ENCODE data around the gene ACADS.
A peak's percentile ranks its signal among the peaks of the same experiment; 100 is the strongest.

Gene ACADS

DNA sequence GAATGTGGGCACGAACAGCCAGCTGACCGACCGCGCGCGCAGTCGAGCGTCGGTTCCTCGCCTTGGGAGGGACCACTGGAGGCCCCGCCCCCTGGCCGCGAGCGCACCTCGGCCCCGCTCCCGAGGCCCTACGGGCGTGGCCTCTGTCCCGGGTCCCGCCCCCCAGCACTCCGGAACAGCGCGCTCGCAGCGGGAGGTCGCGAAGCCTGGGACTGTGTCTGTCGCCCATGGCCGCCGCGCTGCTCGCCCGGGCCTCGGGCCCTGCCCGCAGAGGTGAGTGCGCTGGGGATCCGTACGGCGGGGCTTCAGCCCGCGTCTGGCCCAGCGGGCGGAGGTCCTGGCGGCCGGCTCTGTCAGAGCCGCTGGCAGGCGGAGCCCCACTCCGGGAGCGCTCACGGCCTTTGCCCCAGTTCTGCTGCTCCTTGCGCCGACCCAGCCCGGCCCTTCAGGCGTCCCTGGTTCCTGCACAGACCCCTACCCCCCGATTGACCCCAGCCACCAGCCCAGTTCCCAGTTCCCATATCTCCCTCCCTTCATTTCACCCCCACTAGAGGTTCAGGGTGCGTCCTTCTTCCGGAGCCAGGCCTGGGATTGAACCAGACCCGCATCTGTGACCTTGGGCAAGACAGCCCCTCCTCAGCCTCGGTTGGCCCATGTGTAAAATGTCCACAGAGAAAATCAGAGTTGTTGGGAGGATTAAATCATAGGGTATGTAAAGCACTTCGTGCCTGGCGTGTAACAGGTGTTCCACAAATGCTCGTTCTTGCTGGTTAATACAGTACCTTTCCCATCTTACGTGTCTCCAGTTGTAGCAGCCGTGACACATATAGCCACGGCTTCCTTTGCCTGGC lies at the start of gene ACADS:
ACADS (plus strand) TSS at position 168 of the 851 bp plus-strand sequence; CDS start at position 228, 60 bp downstream.
- DNase-seq, result peak; percentile 92

GRCh38 chr12:120677765-120678473 lies 47.7 kb upstream of the ACADS start:
- DNase-seq, result peak; percentile 8 to 20

- DNase-seq, result peak; percentile 6 to 31
Measured at GRCh38 chr12:120678572-120678971, 47.1 kb upstream of the ACADS start.

GRCh38 chr12:120680165-120680738 lies 45.4 kb upstream of the ACADS start:
- DNase-seq, result no peak

GRCh38 chr12:120684523-120684932 lies 41.1 kb upstream of the ACADS start:
- peak; percentile 22 to 29 for DNase-seq

DNA sequence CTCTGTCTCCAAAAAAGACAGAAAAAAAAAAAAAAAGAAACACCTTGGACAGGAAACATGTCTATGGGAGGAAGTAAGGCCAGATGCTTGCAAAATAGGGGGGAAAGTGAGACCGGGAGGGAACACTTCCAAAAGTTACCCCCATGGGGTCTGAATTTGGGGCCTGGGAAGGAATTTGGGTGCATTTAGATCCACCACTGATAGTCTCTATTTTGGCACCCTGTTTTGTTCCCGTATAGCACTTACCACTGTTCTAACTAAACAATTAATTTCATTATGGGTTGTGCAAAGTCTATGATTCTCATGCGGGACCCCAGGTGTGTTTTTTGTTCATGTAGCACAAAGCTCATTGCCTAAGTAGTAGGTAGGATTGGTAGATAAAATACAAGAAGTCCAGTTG lies 40.1 kb upstream of the ACADS start:
- no peak for DNase-seq

GRCh38 chr12:120686151-120686689 lies 39.4 kb upstream of the ACADS start:
- peak; percentile 97 to 98 for DNase-seq

GRCh38 chr12:120686690-120687577 lies 38.7 kb upstream of the ACADS start, which contains the start of gene MLEC:
MLEC (plus strand) TSS chr12:120687149; CDS start chr12:120687297, 148 bp downstream.
- peak; percentile 99 for DNase-seq

- peak; percentile 52 to 56 for DNase-seq
Measured at GRCh38 chr12:120687578-120688289, 37.9 kb upstream of the ACADS start.

DNA sequence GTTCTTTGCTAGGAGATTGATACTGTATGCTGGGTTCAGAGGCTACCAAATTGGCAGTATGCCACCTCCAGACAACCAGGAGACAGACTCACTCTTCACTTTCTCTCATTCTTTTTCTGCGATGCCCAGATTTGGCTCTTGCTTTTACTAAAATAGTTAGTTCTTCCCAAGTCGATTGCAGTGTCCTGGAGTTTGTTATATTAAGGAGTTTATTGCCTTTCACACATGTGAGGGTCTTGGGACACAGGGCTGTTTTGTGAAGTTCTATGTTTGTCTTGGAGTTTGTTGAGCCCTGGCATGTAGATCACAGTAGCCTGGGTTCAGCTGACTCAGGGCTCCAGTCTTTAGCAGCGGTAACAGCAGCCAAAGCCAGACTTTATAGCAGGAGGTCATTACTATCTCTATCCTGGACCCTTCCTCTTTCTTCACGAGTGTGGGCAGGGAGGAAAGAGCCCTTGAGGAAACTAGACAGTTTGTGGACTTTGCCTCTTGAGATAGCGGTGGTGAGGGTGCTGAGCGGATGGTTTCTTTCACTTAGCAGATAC lies 37.0 kb upstream of the ACADS start:
- no peak for DNase-seq

- no peak for DNase-seq
Measured at GRCh38 chr12:120689397-120690082, 36.1 kb upstream of the ACADS start.

- DNase-seq, result no peak
Measured at GRCh38 chr12:120690083-120690450, 35.6 kb upstream of the ACADS start.

DNA sequence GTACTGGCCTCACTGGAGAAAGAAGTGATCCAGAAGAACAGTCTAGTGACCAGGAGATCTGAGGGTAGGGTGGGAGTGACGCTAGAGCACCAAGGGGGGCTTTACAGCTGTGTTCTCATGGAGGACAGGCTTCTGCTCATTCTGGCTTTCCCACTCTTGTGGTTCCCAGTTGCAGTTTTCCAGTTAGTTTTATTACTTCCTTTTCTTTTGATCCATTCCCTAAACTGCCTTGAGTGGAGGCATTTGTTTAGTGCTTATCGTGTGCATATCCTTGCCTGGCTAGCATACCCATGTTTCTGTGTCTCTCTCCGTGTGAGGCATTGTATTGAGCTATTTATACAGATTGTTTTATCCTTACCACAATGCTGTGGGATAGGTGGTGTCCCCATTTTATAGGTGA lies 34.6 kb upstream of the ACADS start:
- no peak for DNase-seq

DNA sequence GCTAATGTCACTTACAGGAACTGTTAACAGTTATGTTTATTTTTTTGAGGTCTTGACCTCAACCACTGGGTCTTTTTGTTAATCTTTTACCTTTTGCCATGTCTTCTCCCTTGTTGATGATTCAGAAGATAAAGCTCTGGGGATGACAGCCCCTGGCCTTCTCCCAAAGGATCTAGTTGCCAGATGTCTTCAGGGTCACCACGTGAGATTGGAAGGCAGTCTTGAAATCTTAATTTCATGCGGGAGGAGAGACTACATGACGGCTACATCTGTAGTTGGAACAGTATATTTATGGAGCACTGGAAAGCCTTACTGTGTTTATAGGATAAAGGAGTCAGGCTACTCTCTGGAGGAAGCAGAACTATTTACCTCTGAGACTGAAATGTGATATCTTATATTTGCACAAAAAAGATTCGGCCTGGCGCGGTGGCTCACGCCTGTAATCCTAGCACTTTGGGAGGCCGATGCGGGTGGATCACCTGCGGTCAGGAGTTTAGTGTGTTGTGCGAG lies 33.0 kb upstream of the ACADS start:
- no peak for DNase-seq

- no peak for DNase-seq
Measured at GRCh38 chr12:120693848-120694247, 31.8 kb upstream of the ACADS start.

DNA sequence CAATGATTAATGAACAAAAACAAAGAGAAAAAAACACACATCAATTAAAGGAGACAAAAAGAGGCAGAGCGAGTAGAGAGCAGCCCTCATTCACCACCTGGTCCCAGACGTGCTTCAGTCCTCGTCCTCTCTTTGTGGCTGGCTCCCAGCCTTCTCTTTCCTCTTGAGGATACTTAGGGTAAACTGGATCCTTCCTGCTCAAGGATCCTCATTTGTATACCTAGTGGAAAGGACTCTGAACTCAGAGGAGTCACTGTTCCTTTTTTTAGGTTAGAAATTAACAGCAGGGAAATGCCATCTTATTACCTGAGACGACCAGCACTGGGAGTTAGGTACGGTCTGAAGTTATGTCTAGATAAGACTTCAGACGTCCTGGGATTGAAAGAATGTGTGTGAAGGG lies 29.0 kb upstream of the ACADS start:
- no peak for DNase-seq

- DNase-seq, result no peak
Measured at GRCh38 chr12:120697344-120697743, 28.3 kb upstream of the ACADS start.

- no peak for DNase-seq
Measured at GRCh38 chr12:120698665-120699064, 27.0 kb upstream of the ACADS start.

GRCh38 chr12:120699553-120699952 lies 26.1 kb upstream of the ACADS start:
- DNase-seq, result no peak

DNA sequence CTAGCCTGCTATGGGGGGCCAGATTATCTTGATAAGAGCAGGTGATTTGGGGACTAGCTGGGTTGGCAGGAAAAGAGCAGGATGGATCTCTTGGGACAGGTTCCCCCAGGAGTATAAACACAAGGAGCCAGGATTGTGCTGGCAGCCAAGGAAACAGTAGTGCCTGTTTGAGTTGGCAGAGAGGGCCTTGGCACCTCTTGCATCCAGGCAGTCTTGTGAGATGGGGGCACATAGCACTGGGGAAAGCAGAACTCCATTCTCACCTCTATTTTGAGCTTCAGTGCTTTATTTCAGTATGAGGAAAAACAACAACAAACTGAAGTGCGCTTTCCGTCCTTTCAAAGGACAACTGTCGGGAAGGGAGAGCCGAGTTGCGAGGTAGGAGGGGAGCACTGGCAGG lies 24.7 kb upstream of the ACADS start:
- DNase-seq, result no peak

DNA sequence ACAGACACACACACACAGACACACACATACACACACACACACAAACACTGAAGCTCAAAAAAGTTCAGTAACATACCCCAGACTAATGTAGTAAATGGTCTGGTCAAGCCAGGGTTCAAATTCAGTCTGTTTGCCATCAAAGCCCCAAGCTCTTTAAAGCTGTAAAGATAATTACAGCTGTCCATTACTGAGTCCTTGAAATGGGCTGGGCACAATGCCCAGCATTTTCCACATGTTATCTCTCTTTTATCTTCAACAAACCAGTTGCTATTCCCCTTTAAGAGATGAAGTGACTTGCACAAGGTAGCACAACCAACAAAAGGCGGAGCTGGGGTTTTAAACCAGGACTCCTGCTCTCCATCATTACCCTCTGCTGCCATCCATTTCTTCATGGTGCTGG lies 23.0 kb upstream of the ACADS start:
- no peak for DNase-seq
